ENCODE measurements around the gene HPRT1.

- TF ChIP-seq CTCF (IDR thresholded peaks at IDR 0.05) (no peak), POLR2A (IDR thresholded peaks at IDR 0.05) (no peak)
These were observed 66.4 kb downstream of the HPRT1 start for GRCh38 chrX:134526399-134526798.
